ENCODE data around the gene RECK.

- TF ChIP-seq CTCF (IDR thresholded peaks at IDR 0.05) (no peak), POLR2A (IDR thresholded peaks at IDR 0.05) (no peak)
Observed at GRCh38 chr9:36018129-36018528, 18.6 kb upstream of the RECK start.
